HG03354 (cell line): ENCODE data around the gene RALGPS1.

Experiments
- ATAC-seq: cut with Tn5 transposase; IDR thresholded peaks from one replicate; pipeline ENCODE4 v1.9.1; 2021; ENCODE audit warnings: mild to moderate bottlenecking; ENCODE audit not compliant: unreplicated experiment, poor library complexity, severe bottlenecking

RALGPS1 gene

GRCh38 chr9:126904586-126904985 is 10.0 kb upstream of the RALGPS1 start:
- no peak for ATAC-seq

GRCh38 chr9:126906091-126906490 is 8.5 kb upstream of the RALGPS1 start:
- ATAC-seq = no peak

DNA sequence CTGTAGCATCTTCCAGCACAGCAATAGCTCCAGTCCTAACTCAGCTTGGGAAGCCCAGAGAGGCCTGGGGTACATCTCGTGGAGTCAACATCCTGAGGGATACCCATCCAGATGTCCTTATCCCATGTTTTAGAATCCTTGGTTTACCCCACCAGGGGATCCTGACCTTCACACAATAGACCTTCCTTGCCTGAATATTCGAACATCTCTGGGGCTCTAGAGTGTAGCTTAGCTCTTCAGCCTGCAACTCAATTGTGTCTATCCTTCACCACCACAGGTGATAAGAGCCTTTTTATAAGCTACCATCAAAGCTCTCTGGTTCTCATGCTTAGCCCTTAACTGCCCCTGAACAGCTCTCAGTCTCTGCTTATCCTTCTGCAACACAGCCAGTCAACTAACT is 7.5 kb upstream of the RALGPS1 start:
- no peak for ATAC-seq

DNA sequence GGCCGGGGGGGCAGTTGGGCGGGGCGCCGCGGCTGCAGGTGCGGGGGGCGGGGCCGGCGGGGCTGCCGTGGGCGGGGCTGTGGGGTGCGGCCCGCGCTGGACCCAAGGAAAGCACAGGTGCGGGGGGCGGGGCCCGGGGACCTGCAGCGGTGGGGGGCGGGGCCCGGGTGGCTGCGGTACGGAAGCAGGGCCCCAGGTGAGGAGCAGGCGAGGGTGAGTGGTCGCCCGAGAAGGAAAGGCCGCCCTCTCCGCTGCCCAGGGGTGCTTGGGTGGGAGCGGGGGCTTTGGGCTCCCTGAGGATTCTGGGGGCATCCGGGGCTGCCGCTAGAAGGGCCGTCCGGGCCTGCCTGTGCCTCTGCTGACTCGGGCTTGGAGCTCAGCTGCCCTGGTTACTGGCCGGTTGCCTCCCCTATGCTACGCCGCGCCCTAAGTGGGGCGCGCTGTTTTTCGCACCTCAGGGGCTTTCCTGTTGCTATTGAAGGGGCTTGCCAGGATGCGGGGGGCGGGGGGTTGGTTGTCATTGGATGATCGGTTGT is 767 bp downstream of the RALGPS1 start:
- ATAC-seq = no peak

GRCh38 chr9:126915846-126916543 is 1.4 kb downstream of the RALGPS1 start:
- ATAC-seq = no peak

- ATAC-seq = no peak
Observed at GRCh38 chr9:126916909-126917308, 2.3 kb downstream of the RALGPS1 start.

- no peak for ATAC-seq
Observed at GRCh38 chr9:126919193-126919592, 4.6 kb downstream of the RALGPS1 start.

DNA sequence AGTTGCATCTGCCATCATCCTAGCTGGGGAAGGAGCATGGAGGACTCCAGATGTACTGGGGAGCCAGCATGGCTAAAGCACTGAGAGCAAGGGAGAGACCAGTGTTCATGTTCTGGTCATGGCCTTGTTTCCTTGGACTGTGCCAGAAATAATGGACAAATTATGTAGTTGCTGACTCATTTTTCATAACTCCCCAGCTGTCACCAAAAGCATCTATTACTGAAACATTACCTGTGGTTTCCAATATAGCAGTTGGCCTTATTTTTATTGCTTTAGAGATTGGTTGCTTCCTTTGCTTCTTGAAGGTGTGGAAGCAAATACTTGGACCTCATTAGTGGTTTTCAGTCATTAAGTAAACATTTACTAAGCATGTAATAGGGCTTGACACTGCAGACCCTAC is 11.3 kb downstream of the RALGPS1 start:
- no peak for ATAC-seq

GRCh38 chr9:126926364-126926763 is 11.8 kb downstream of the RALGPS1 start:
- no peak for ATAC-seq

GRCh38 chr9:126927419-126927818 is 12.8 kb downstream of the RALGPS1 start:
- ATAC-seq = no peak

DNA sequence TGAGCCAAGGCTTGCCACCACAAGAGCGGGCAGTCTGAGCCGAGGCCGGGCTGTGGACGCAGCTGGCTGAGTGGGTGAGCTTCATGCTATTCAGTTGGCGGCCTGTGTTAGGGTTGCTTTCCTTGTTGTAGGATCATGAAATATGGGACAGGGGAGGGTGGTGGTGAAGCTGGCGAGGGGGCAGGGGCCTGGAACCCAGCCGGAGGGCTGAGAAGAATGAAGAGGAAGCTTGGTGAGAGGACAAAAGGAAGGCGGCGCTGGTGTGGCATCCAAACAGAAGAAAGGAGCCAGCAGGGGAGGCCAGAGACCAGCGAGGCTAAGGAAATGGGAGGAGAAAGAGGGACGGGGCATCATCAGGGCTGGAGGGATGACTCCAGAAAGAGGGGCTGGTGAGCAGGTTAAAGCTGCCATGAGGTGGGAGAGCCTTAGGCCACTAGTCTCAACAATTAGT is 18.3 kb downstream of the RALGPS1 start:
- no peak for ATAC-seq

DNA sequence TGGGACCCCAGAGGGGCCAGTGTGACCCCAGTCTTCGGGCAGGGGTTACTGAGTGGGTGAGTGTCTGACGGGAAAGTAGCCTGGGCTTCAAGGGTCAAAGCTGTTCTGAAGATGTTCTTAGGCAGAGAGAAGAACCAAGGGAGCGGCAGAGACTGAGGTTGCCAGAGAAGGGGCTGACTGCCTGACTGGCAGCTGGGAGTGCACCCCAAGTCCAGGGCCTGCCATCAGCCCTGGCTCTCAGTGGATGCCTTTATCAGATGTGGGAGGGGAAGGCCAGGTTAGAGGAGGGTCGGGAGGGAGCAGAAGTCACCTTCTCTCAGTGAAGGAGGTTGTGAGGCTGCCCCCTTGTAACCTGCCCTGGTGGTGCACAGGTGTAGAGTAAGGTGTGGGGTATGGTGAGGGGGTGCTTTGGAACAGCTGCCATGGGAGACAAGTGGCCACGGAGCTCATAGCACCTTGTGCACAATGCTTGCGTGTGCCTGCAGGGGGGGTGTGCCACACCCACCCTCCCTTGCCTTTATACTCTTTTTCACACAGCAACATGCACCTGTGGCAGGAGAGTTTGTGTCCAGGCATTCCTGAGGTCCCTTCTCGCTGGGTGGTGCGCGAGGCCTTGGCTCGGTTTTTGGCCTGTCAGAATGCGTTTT is 18.9 kb downstream of the RALGPS1 start:
- ATAC-seq = no peak

DNA sequence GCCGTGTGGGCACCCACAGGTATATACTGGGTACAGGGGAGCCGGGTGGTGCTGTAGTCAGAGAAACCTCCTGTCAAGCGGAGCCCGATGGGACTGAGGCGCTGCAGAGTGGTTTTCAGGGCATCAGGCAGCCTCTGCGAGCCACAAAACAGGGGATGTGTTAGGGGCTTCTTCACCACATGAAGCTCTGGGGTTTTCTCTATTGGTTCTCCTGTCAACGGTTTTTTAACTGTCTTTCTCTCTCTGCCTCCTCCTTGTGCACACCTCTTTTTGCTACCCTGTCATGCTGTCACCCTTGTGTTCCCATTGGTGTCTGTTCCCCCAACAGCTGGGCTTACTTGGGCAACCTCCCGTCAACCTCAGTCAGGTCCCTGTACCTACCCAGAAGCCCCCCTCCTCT is 19.9 kb downstream of the RALGPS1 start:
- no peak for ATAC-seq

GRCh38 chr9:126935630-126936029 is 21.0 kb downstream of the RALGPS1 start:
- ATAC-seq = no peak

- no peak for ATAC-seq
Observed at GRCh38 chr9:126937444-126937843, 22.9 kb downstream of the RALGPS1 start.

- ATAC-seq = no peak
Observed at GRCh38 chr9:126938327-126938726, 23.7 kb downstream of the RALGPS1 start.

- no peak for ATAC-seq
Observed at GRCh38 chr9:126939821-126940221, 25.2 kb downstream of the RALGPS1 start.

DNA sequence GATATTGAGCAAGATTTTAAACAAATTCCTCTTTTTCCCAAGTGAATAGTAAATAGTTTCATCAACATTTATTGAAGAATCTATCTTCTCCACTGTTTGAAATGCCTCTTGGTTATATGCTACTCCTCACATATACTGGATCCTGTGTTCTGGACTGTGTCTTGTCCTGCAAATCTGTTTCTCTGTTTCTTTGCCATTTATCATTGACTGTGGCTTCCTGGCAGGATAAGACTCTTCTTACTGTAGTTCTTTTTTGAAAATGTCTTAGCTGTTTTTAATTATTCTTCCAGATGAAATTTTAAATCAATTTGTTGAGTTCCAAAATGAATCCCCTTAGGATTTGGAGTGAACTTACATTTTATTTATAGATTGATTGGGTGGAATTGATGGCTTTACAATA is 27.8 kb downstream of the RALGPS1 start:
- ATAC-seq = no peak

- ATAC-seq = no peak
Observed at GRCh38 chr9:126945682-126946081, 31.1 kb downstream of the RALGPS1 start.

DNA sequence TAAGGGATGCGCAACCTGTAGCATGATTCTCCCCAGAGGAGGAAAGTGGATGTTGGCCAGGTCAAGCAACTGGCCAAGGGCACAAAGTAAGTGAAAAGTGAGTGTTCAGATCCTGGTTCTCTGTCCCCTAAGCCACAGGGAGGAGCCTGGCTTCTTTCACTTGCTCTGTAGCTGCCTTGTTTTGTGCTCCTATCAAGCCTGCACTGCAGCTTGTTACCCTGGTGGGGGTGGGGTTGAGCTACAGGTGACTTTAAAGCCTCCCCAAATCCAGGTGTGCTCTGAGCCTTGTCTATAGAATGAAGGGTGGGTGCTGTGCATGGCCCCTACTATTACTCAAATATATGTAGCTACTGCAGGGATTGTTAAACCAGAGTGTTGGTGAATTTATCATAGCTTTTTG is 32.9 kb downstream of the RALGPS1 start:
- ATAC-seq = no peak

GRCh38 chr9:126952205-126952977 is 37.8 kb downstream of the RALGPS1 start:
- ATAC-seq = no peak
